Testis (tissue), 2 donors: ENCODE data around the gene CHST9.

Experiments
- POLR2A ChIP-seq: fragments of 450-650 bp; IDR thresholded peaks from one replicate; pipeline ENCODE4 v1.6.1; 2017; ENCODE audit warnings: antibody characterized with exemption, mild to moderate bottlenecking, moderate library complexity
- TF ChIP-seq, protein P1 (sequence below), 3 experiments: fragments of 450-650 bp in 2 of 3; fragments of 200-600 bp in 1 of 3; sonication (generic) in 1 of 3; IDR thresholded peaks; one replicate each; pipeline ENCODE4 v1.5.1; 2016 to 2019; ENCODE audit warnings: antibody characterized with exemption in 3 of 3, mild to moderate bottlenecking in 2 of 3, moderate library complexity in 1 of 3

DNA sequence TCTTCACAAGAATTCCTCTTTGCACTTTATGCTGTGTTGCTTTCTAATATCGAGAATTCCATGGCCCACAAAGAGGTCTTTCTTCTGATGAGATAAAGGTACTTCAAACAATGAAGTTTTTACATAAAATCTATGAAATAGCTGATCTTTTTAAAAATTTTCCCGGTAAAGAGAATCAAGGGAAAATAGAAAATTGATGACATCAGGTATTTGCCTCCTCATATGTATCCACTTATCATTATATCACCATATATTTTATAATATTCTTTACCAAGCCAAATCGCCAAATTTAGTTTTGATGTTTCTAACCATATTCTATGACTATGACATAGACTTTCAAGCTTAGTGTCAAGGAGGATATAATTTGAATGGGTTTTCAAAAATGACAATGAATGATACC lies 139.8 kb downstream of the CHST9 start:
- no peak for TF ChIP-seq POLR2A
- TF ChIP-seq, protein P1, sequence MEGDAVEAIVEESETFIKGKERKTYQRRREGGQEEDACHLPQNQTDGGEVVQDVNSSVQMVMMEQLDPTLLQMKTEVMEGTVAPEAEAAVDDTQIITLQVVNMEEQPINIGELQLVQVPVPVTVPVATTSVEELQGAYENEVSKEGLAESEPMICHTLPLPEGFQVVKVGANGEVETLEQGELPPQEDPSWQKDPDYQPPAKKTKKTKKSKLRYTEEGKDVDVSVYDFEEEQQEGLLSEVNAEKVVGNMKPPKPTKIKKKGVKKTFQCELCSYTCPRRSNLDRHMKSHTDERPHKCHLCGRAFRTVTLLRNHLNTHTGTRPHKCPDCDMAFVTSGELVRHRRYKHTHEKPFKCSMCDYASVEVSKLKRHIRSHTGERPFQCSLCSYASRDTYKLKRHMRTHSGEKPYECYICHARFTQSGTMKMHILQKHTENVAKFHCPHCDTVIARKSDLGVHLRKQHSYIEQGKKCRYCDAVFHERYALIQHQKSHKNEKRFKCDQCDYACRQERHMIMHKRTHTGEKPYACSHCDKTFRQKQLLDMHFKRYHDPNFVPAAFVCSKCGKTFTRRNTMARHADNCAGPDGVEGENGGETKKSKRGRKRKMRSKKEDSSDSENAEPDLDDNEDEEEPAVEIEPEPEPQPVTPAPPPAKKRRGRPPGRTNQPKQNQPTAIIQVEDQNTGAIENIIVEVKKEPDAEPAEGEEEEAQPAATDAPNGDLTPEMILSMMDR (IDR thresholded peaks at IDR 0.05): no peak
